Mucosa of descending colon (tissue), 3 donors: ENCODE measurements around the gene TMEM108. TPM values are rescaled to one million over a fixed set of nuclear protein-coding genes. Genes with fewer than 3 reads are reported as not detected.

Experiments
- ATAC-seq: fragments of 200-7000 bp; cut with Tn5 transposase; one replicate; pipeline ENCODE4 v1.9.1; 2020; ENCODE audit warnings: mild to moderate bottlenecking, moderate library complexity
- DNase-seq, 3 donors: peaks; one replicate each; pipeline ENCODE4 v3.0.0-alpha.2; 2020
- H3K36me3 ChIP-seq: fragments of 200-600 bp; one replicate; pipeline ENCODE4 v1.8.0; 2021; ENCODE audit warnings: low read depth, mild to moderate bottlenecking
- H3K4me1 ChIP-seq: fragments of 200-600 bp; one replicate; pipeline ENCODE4 v1.8.0; 2021; ENCODE audit warnings: low read depth, mild to moderate bottlenecking
- H3K4me3 ChIP-seq: fragments of 200-600 bp; one replicate; pipeline ENCODE4 v1.8.0; 2021; ENCODE audit warnings: mild to moderate bottlenecking
- H3K9me3 ChIP-seq: fragments of 200-600 bp; one replicate; pipeline ENCODE4 v1.8.0; 2021; ENCODE audit warnings: mild to moderate bottlenecking
- intact Hi-C, 2 donors: fragments of 100-400 bp; cut with DNase I in 1 of 2; cut with micrococcal nuclease in 1 of 2; formaldehyde crosslinking; loops; one replicate each; pipeline versions ENCODE4 v1.11.0 to v1.11.1; 2022; cut with DNase I, micrococcal nuclease
- total RNA-seq, 3 donors: library from RNA; stranded (reverse); fragmentation: NEBNext Ultra II Directional in 2 of 3; extraction: Animal tissue kit (Norgen Biotek cat#: 25700) in 2 of 3; gene quantifications; one replicate each; pipeline versions ENCODE4 v1.2.1 to v1.2.4, GENCODE V29; 2021 to 2023
- TF ChIP-seq, protein P1 (sequence below): fragments of 200-600 bp; IDR thresholded peaks from one replicate; pipeline ENCODE4 v1.8.0; 2022; ENCODE audit warnings: antibody characterized with exemption, mild to moderate bottlenecking
- donor health status: DM: no; HTN: no; CAD: no; lungs with moderate emphysema.
- donor health status: DM: no; HTN: no; CAD: no.
- donor health status: DM: no; HTN: yes; CAD: no.

Gene TMEM108
- total RNA-seq, 3 donors from 2014 or later, result 0.72 to 3.4 (median 1.1) TPM

DNA sequence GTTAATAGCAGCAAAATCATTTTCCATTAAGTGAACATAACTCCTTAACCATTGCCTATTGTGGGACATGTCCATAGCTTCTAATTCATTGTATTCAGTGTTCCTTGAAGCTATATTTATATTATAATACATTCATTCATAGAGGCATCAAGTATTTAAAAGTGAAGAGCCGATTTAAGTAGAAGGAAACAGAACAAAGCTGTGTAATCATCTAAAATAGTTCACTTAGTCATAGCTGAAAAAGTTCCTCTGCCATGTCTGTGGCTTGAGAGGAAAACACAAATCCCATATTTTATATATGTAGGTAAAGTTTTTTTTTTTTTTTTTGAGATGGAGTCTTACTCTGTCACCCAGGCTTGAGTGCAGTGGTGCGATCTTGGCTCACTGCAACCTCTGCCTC is 54.5 kb downstream of the TMEM108 start:
- Histone ChIP-seq H3K9me3 (no peaks in the 10 kb centered on the region), H3K4me3 (no peak overlapping the region), H3K36me3 (no peaks in the 10 kb centered on the region), H3K4me1 (no peaks in the 10 kb centered on the region)
- no peak for ATAC-seq
- DNase-seq, result no peak
- intact Hi-C loops, result no loop called here
- TF ChIP-seq, protein P1, sequence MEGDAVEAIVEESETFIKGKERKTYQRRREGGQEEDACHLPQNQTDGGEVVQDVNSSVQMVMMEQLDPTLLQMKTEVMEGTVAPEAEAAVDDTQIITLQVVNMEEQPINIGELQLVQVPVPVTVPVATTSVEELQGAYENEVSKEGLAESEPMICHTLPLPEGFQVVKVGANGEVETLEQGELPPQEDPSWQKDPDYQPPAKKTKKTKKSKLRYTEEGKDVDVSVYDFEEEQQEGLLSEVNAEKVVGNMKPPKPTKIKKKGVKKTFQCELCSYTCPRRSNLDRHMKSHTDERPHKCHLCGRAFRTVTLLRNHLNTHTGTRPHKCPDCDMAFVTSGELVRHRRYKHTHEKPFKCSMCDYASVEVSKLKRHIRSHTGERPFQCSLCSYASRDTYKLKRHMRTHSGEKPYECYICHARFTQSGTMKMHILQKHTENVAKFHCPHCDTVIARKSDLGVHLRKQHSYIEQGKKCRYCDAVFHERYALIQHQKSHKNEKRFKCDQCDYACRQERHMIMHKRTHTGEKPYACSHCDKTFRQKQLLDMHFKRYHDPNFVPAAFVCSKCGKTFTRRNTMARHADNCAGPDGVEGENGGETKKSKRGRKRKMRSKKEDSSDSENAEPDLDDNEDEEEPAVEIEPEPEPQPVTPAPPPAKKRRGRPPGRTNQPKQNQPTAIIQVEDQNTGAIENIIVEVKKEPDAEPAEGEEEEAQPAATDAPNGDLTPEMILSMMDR, result no peak

DNA sequence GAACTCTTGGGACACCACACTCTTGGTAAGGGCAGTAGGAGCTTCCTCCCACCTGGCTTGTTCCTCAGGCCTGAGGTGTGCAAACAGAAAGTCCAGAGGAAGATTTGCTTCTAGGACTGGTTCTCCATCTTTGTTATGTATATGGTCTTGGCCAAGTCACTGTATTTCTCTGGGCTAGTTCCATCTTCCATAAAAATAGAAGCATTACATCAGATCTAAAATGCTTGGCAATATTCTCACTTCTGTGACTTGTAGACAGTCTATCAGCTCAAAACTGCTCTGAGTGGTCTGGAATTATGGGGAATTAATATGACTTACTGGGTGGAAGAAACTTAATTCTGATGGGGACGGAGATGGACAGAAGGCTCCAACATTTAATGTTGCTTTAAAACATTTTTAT is 55.2 kb downstream of the TMEM108 start:
- TF ChIP-seq, protein P1, result no peak
- ATAC-seq (no peak), DNase-seq (no peak)
- no peaks in the 10 kb centered on the region for H3K36me3 ChIP-seq
- H3K4me3 ChIP-seq, result no peak overlapping the region
- no peaks in the 10 kb centered on the region for H3K4me1 ChIP-seq
- intact Hi-C loops, result no loop called here
- no peaks in the 10 kb centered on the region for H3K9me3 ChIP-seq

DNA sequence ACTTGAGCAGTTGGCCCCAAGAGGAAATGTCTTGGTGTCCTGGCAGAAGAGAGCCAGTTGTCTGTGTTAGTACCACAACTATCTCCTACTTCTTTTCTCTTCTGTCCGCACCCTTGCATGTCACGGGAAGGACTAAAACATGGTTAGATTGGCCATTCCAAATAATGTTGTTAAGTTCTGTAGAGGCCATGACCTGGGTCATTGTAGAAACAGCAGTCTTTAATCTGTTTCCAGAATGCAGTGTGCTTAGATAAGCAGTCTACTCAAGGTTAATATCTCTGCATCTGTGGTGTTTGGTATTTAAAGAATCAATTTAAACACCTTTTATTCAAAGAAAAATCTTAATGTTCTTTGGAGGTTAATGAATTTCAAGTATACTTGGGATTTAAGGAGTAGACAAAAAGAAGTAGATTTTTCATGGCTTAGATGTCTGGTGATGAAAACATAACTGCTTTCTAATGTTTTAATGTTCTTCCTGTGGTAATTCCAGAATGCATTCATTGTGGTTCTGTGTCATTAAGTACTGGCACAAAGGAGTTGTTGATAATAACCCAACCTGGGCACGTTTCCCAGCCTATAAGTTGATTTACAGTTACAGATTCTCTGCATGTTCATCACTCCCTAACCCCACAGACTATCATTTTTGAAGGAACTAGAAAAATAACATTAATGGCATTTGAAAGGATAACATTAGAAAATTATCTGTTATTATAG is 58.9 kb downstream of the TMEM108 start:
- ATAC-seq (no peak), DNase-seq (no peak)
- Histone ChIP-seq H3K36me3 (no peaks in the 10 kb centered on the region), H3K4me1 (no peaks in the 10 kb centered on the region), H3K4me3 (no peak overlapping the region), H3K9me3 (no peaks in the 10 kb centered on the region)
- intact Hi-C loops, result no loop called here
- TF ChIP-seq, protein P1, result no peak

DNA sequence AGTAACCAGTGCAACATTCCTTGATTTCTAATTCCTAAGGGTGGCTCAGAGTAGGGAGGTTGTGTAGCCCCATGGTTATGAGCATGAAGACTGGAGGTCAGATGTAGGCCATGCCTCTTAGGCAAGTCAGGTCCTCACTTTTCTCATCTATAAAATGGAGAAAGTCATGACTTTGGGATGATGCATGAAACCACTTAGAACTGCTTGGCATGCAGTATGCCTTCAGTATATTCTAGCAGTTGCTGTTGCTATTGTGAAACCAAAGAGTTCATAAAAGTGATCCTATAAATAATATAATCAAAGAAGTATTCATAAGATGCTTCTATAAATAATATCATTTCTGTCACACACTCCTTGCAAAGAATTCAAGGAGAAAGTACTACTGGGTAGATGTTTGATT is 65.5 kb downstream of the TMEM108 start:
- intact Hi-C loops, result no loop called here
- DNase-seq (no peak), ATAC-seq (no peak)
- Histone ChIP-seq H3K4me3 (no peak overlapping the region), H3K4me1 (no peaks in the 10 kb centered on the region), H3K36me3 (no peaks in the 10 kb centered on the region), H3K9me3 (no peaks in the 10 kb centered on the region)
- TF ChIP-seq, protein P1, result no peak

DNA sequence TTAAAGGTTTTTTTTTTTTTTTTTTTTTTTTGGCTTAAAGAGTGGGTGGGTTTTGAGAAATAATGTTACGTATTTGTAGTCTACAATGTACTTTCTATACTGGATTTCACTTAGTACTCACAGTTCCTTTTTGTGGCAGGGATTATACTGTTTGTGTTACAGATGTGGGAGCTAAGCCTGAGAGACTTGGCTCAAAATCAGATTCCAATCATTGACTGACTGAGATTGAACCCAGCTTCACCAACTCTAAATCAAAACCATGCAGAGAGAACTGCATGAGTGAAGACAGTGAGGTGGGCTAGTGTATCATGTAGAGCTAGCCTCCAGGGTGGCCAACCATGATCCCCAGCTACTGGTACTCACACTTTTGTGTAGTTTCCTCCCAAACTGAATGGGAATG is 68.0 kb downstream of the TMEM108 start:
- intact Hi-C loops, result no loop called here
- no peak for DNase-seq
- Histone ChIP-seq H3K36me3 (no peaks in the 10 kb centered on the region), H3K9me3 (no peaks in the 10 kb centered on the region), H3K4me3 (no peak overlapping the region), H3K4me1 (no peaks in the 10 kb centered on the region)
- TF ChIP-seq, protein P1, result no peak
- no peak for ATAC-seq

DNA sequence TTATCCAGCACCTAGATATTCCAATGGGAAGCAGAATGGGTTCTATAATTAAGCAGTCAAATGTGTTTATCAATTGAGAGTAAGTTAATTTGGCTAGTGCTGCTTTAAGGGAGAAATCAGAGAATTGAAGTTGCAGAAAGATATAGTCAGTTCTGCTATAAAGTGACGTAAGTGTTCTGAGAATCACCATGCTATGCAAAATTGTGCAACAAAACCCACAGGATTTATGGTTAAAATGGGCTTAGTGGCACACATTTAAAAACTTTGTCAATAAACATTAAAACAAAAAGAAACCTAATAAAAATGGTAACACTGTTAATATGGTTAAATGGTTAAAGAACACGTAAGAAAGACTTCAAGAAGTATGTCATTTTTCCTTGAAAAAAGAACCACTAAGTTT is 74.5 kb downstream of the TMEM108 start:
- no peak for DNase-seq
- ATAC-seq, result no peak
- TF ChIP-seq, protein P1, result no peak
- intact Hi-C loops, result no loop called here
- Histone ChIP-seq H3K36me3 (no peaks in the 10 kb centered on the region), H3K4me3 (no peak overlapping the region), H3K9me3 (no peaks in the 10 kb centered on the region), H3K4me1 (no peaks in the 10 kb centered on the region)
